GM19099 (cell line): Measurements from ENCODE around the gene RRBP1.

Source experiments
- POLR2A ChIP-seq: IDR thresholded peaks from 3 replicates; pipeline ENCODE4 v1.6.1; 2011; ENCODE audit warnings: low read depth; ENCODE audit not compliant: insufficient read length; ENCODE audit errors: extremely low read depth

The RRBP1 gene

GRCh38 chr20:17712201-17712600 lies 30.2 kb upstream of the RRBP1 start:
- TF ChIP-seq POLR2A: no peak

- no peak for TF ChIP-seq POLR2A
Measured at GRCh38 chr20:17711267-17711627, 29.2 kb upstream of the RRBP1 start.

GRCh38 chr20:17710379-17711266 lies 28.6 kb upstream of the RRBP1 start:
- TF ChIP-seq POLR2A: no peak

GRCh38 chr20:17709361-17710293 lies 27.6 kb upstream of the RRBP1 start:
- no peak for TF ChIP-seq POLR2A

GRCh38 chr20:17708675-17709360 lies 26.8 kb upstream of the RRBP1 start:
- no peak for TF ChIP-seq POLR2A

- no peak for TF ChIP-seq POLR2A
Measured at GRCh38 chr20:17706632-17707031, 24.6 kb upstream of the RRBP1 start.

- no peak for TF ChIP-seq POLR2A
Measured at GRCh38 chr20:17705916-17706315, 23.9 kb upstream of the RRBP1 start.

- no peak for TF ChIP-seq POLR2A
Measured at GRCh38 chr20:17704589-17705317, 22.7 kb upstream of the RRBP1 start.

- no peak for TF ChIP-seq POLR2A
Measured at GRCh38 chr20:17701826-17702225, 19.8 kb upstream of the RRBP1 start.

GRCh38 chr20:17700637-17701036 lies 18.6 kb upstream of the RRBP1 start:
- TF ChIP-seq POLR2A: no peak

- TF ChIP-seq POLR2A: no peak
Measured at GRCh38 chr20:17699931-17700351, 17.9 kb upstream of the RRBP1 start, which contains the start of gene BANF2. Gene BANF2, plus strand, starts transcription at chr20:17699966. Its CDS starts 25,060 bp downstream, at chr20:17725026.

GRCh38 chr20:17698384-17698783 lies 16.3 kb upstream of the RRBP1 start:
- TF ChIP-seq POLR2A: no peak

GRCh38 chr20:17697171-17697570 lies 15.1 kb upstream of the RRBP1 start:
- TF ChIP-seq POLR2A: no peak

GRCh38 chr20:17696287-17696686 lies 14.2 kb upstream of the RRBP1 start:
- TF ChIP-seq POLR2A: no peak
